Activated naive CD8-positive, alpha-beta T cell (primary cell): ENCODE measurements around the gene OR2F1.
A peak's percentile ranks its signal among the peaks of the same experiment; 100 is the strongest.

Source experiments
- H3K27ac Mint-ChIP-seq: one replicate; pipeline ENCODE4 v1.8.0; 2021; ENCODE audit warnings: mixed read lengths
- H3K27me3 Mint-ChIP-seq: one replicate; pipeline ENCODE4 v1.8.0; 2021; ENCODE audit warnings: mixed read lengths
- H3K36me3 Mint-ChIP-seq: one replicate; pipeline ENCODE4 v1.8.0; 2021; ENCODE audit warnings: mixed read lengths
- H3K4me1 Mint-ChIP-seq: one replicate; pipeline ENCODE4 v1.8.0; 2021; ENCODE audit warnings: low read depth, mixed read lengths
- H3K4me3 Mint-ChIP-seq: one replicate; pipeline ENCODE4 v1.8.0; 2021; ENCODE audit warnings: mild to moderate bottlenecking, mixed read lengths
- H3K9me3 Mint-ChIP-seq: one replicate; pipeline ENCODE4 v1.8.0; 2021; ENCODE audit warnings: low read depth, mixed read lengths

Gene OR2F1

DNA sequence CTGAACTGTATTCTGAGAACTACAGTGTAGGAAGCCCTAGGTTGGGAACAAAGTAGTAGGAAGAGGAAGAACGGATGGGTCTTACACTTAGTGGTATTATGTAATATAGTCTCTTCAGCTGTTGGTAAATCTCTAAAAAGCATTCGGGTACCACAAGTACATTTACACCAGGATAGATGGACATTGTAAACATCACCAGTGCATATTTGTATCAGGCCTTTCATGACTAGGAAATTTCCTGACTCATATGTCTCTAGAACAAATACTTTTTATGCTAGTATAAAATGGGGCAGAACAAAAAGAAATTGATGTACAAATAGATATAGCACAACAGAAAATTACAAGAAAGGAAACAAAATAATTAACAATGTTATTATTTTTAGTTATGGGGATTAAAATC lies 23.9 kb downstream of the OR2F1 start:
- Mint-ChIP-seq H3K27me3 (no peaks in the 10 kb centered on the region), H3K27ac (no peak overlapping the region), H3K4me3 (no peak overlapping the region), H3K9me3 (no peaks in the 10 kb centered on the region), H3K4me1 (no peaks in the 10 kb centered on the region), H3K36me3 (no peaks in the 10 kb centered on the region)

DNA sequence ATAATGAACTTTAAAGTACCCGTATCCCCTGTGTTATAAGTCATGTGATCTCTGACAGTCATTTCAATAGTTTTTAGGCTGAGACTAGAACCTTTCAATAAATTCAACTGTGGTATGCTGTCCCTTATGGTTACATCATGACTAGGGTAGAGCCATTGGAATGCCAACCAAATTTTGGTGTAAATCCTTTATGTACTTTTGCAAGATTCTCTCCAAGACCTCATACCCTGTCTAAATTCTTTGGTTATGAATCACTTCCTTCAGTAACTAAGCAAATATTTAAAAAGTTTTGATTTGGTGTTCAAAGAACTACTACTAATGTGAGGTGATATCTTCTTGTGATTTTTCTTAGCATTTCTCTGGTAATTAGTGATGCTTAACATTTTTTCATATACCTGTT lies 24.7 kb downstream of the OR2F1 start:
- Mint-ChIP-seq H3K27ac (no peak overlapping the region), H3K36me3 (no peaks in the 10 kb centered on the region), H3K4me3 (no peak overlapping the region), H3K27me3 (no peaks in the 10 kb centered on the region), H3K4me1 (no peaks in the 10 kb centered on the region), H3K9me3 (no peaks in the 10 kb centered on the region)

DNA sequence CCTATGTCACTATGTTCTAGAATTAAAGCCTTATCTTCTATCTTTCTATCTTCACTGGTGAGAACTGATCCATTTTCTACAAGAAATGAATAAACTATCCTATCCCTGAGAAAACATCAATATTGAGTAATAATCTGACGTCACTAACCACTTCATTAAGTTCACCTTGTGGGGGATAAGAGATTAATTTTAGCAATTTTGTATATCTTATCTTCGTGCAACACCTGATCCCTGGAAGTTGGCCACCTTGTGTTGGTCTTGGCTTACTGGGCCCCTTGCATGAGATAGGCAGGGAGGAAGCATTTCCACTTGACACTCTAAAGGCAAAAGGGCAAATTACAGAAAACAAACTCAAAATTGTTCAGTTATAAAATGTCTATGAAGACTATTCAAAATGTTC lies 25.4 kb downstream of the OR2F1 start:
- no peaks in the 10 kb centered on the region for H3K4me1 Mint-ChIP-seq
- no peaks in the 10 kb centered on the region for H3K27me3 Mint-ChIP-seq
- no peaks in the 10 kb centered on the region for H3K9me3 Mint-ChIP-seq
- no peak overlapping the region for H3K27ac Mint-ChIP-seq
- no peaks in the 10 kb centered on the region for H3K36me3 Mint-ChIP-seq
- H3K4me3 Mint-ChIP-seq, result no peak overlapping the region

- Mint-ChIP-seq H3K36me3 (no peaks in the 10 kb centered on the region), H3K4me1 (no peaks in the 10 kb centered on the region), H3K9me3 (no peaks in the 10 kb centered on the region), H3K27ac (no peak overlapping the region), H3K4me3 (no peak overlapping the region), H3K27me3 (no peaks in the 10 kb centered on the region)
These were observed 26.3 kb downstream of the OR2F1 start for GRCh38 chr7:143980746-143981510.

DNA sequence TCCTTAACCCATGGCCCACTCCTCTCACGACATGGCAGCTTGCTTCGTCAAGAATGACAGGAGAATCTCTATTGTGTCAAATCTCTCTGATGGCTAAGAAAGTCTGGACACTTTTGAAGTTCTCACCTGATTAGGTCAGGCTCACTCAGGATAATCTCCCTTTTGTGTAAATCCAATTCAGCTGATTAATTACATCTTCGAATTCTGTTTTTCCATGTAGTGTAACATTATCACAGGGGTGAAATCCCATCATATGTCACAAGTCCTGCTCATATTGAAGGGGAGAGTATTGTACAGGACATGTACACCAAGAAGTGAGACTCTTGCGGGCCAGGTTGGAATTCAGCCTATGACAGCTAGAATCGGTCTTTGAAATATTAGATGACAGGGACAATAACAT lies 29.3 kb downstream of the OR2F1 start:
- H3K27me3 Mint-ChIP-seq, result no peaks in the 10 kb centered on the region
- no peak overlapping the region for H3K27ac Mint-ChIP-seq

DNA sequence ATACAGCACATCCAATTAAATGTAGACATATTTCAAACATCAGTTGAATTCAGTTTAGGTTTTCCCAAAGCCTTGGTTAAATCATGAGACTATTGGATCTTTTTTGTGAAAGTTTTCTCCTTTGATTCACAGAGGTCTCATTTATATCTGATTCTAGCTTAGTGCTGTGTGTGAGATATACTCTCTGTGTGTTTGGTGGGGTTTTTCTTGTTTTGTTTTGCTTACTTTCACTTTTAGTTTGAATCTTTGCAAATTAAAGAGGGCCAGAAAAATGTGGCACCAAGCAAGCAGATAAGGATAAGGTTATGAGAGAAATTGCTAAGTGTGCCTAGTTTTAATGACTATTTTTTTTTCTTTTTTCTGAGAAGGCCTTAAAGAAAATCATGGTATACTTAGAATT lies 32.9 kb downstream of the OR2F1 start:
- no peak overlapping the region for H3K4me3 Mint-ChIP-seq
- peaks cover 3% of the 10 kb centered on the region for H3K27me3 Mint-ChIP-seq
- H3K9me3 Mint-ChIP-seq, result peaks cover 15% of the 10 kb centered on the region
- peaks cover 17% of the 10 kb centered on the region for H3K4me1 Mint-ChIP-seq
- H3K27ac Mint-ChIP-seq, result peak overlapping the region; percentile 4
- H3K36me3 Mint-ChIP-seq, result peaks cover 12% of the 10 kb centered on the region

More for the DNA sequence above, 29.3 kb downstream of the OR2F1 start:
- peaks cover 2% of the 10 kb centered on the region for H3K36me3 Mint-ChIP-seq
- peaks cover 17% of the 10 kb centered on the region for H3K4me1 Mint-ChIP-seq
- peaks cover under 1% of the 10 kb centered on the region for H3K9me3 Mint-ChIP-seq
- H3K4me3 Mint-ChIP-seq, result no peak overlapping the region

DNA sequence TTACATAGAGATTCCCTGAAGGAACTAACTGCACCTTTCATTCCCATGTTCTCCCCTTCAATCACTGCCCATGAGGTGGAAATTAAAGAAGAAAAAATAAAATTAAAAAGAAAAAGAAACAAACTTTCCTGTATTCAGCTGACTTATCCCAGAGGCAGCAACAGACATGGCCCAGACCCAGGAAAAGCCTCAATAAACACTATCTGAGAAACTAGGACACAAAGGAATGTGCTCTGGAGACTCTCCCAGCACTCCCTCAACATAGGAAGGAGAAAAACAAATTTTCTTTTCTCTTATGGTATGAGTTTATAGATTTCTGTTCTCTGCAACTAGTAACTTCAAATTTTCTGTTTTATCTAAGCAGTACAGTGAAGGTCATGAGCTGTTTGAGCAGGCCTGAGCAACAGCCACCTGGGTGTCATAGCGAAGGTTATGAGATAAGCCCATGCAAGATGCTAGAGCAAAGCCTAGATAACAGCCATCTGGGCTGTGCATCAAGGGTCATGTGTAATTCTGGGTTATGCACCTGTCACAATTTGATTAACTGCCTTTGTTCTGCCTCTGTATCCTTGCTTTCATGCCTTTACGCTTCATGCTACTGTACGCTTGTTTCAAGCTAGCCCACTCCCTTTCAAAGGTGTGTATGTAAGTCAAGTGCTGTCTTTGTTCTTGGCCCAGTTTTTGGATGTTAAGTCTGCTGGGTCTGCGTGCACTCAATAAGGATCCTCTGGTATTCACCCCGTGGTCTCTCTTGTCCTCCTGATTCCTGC lies 34.5 kb downstream of the OR2F1 start:
- peaks cover 3% of the 10 kb centered on the region for H3K27me3 Mint-ChIP-seq
- no peak overlapping the region for H3K4me3 Mint-ChIP-seq
- H3K36me3 Mint-ChIP-seq, result peaks cover 12% of the 10 kb centered on the region
- H3K4me1 Mint-ChIP-seq, result peaks cover 17% of the 10 kb centered on the region
- no peak overlapping the region for H3K27ac Mint-ChIP-seq
- peaks cover 15% of the 10 kb centered on the region for H3K9me3 Mint-ChIP-seq

- H3K27ac Mint-ChIP-seq, result no peak overlapping the region
- no peak overlapping the region for H3K4me3 Mint-ChIP-seq
- peaks cover 3% of the 10 kb centered on the region for H3K27me3 Mint-ChIP-seq
- H3K36me3 Mint-ChIP-seq, result peaks cover 12% of the 10 kb centered on the region
- H3K9me3 Mint-ChIP-seq, result peaks cover 15% of the 10 kb centered on the region
- H3K4me1 Mint-ChIP-seq, result peaks cover 4% of the 10 kb centered on the region
These were observed 38.0 kb downstream of the OR2F1 start for GRCh38 chr7:143992670-143993069.

GRCh38 chr7:143993924-143994323 lies 39.3 kb downstream of the OR2F1 start:
- H3K9me3 Mint-ChIP-seq, result peaks cover 15% of the 10 kb centered on the region
- no peak overlapping the region for H3K27ac Mint-ChIP-seq
- H3K36me3 Mint-ChIP-seq, result peaks cover 10% of the 10 kb centered on the region
- no peak overlapping the region for H3K4me3 Mint-ChIP-seq
- H3K4me1 Mint-ChIP-seq, result no peaks in the 10 kb centered on the region
- peaks cover 3% of the 10 kb centered on the region for H3K27me3 Mint-ChIP-seq

DNA sequence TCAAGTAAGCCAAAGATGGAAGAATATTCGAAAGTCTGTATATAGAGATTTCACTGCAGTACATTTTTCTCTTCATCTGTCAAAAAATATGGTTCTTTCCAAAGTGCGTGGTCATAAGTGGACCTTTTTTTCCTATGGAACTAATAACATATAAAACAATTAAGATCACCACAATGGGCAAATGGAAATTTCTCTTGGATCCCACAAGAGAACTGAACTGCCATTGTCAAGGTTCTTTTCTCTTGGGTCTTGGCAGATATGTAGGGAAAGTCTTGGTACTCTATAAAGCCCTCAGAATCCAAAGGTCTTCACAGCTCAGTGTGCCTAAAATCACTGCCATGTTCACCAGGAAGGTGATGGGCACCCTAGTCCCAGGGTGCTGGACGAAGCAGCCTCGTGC lies 45.4 kb downstream of the OR2F1 start, which contains the start of gene OR6B1:
Gene OR6B1, plus strand, starts transcription at position 301 of the 400 bp plus-strand sequence. CDS start 3,677 bp downstream, outside the sequence.
- Mint-ChIP-seq H3K27me3 (no peaks in the 10 kb centered on the region), H3K27ac (no peak within 1 kb of the TSS), H3K4me3 (no peak within 1 kb of the TSS), H3K4me1 (no peaks in the 10 kb centered on the region), H3K9me3 (no peaks in the 10 kb centered on the region), H3K36me3 (no peaks in the 10 kb centered on the region)

DNA sequence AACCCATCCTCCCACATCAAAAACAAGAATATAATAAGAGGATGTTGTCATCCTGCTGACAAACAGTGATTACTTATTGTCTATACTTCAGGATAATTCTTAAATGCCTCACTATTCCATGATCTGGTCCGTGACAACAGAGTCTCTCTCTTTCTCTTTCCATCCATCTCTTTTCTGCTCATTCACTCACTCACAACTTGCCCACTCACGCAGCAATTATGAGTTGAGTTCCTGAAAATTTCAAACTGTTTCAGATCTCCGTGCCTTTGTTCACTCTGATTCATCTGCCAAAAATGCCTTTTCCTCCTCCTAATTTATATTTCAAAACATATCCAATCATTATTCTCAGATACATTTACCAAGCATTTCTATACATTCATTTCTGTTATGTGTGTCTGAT lies 46.9 kb downstream of the OR2F1 start:
- no peak overlapping the region for H3K4me3 Mint-ChIP-seq
- no peaks in the 10 kb centered on the region for H3K9me3 Mint-ChIP-seq
- H3K4me1 Mint-ChIP-seq, result no peaks in the 10 kb centered on the region
- peaks cover 1% of the 10 kb centered on the region for H3K27me3 Mint-ChIP-seq
- no peak overlapping the region for H3K27ac Mint-ChIP-seq
- H3K36me3 Mint-ChIP-seq, result no peaks in the 10 kb centered on the region

DNA sequence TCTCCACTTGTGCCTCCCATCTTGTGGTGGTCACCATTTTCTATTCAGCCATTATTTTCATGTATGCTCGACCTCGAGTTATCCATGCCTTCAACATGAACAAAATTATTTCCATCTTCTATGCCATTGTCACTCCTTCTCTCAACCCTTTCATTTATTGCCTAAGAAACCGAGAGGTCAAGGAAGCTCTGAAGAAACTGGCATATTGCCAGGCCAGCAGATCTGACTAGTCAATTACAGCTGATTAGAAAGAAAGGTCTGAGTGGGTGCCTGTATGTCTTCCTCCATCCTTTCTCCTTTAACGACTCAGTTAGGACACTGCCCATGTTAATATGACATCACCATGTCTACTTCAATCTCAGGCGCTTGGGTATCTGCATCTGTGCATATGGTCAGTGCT lies 50.1 kb downstream of the OR2F1 start:
- no peaks in the 10 kb centered on the region for H3K4me1 Mint-ChIP-seq
- H3K9me3 Mint-ChIP-seq, result peaks cover 11% of the 10 kb centered on the region
- peaks cover 2% of the 10 kb centered on the region for H3K36me3 Mint-ChIP-seq
- H3K4me3 Mint-ChIP-seq, result no peak overlapping the region
- peaks cover 7% of the 10 kb centered on the region for H3K27me3 Mint-ChIP-seq
- H3K27ac Mint-ChIP-seq, result no peak overlapping the region

- Mint-ChIP-seq H3K9me3 (peaks cover 11% of the 10 kb centered on the region), H3K4me3 (no peak overlapping the region), H3K27ac (no peak overlapping the region), H3K4me1 (no peaks in the 10 kb centered on the region), H3K36me3 (peaks cover 4% of the 10 kb centered on the region), H3K27me3 (peaks cover 7% of the 10 kb centered on the region)
These were observed 51.5 kb downstream of the OR2F1 start for GRCh38 chr7:144006029-144006691.

- Mint-ChIP-seq H3K27ac (no peak overlapping the region), H3K4me1 (no peaks in the 10 kb centered on the region), H3K9me3 (peaks cover 11% of the 10 kb centered on the region), H3K4me3 (no peak overlapping the region), H3K36me3 (peaks cover 4% of the 10 kb centered on the region), H3K27me3 (peaks cover 7% of the 10 kb centered on the region)
These were observed 52.0 kb downstream of the OR2F1 start for GRCh38 chr7:144006692-144007042.

- Mint-ChIP-seq H3K9me3 (peaks cover 11% of the 10 kb centered on the region), H3K36me3 (peaks cover 4% of the 10 kb centered on the region), H3K27me3 (peaks cover 10% of the 10 kb centered on the region), H3K4me3 (no peak overlapping the region), H3K4me1 (no peaks in the 10 kb centered on the region), H3K27ac (no peak overlapping the region)
These were observed 54.7 kb downstream of the OR2F1 start for GRCh38 chr7:144009361-144009760.
